CD4-positive, alpha-beta T cell treated with Interleukin-1 beta for 1 hour (primary cell): Measurements from ENCODE around the gene FCN2.

Experiments
- DNase-seq, 2 donors: peaks; one replicate each; pipeline ENCODE4 v3.0.0-alpha.2; 2020 to 2022

Gene FCN2

GRCh38 chr9:134889386-134890154 lies 9.0 kb downstream of the FCN2 start:
- DNase-seq: no peak

GRCh38 chr9:134890155-134890495 lies 9.5 kb downstream of the FCN2 start:
- DNase-seq: no peak

- DNase-seq: no peak
Observed at GRCh38 chr9:134891053-134891452, 10.4 kb downstream of the FCN2 start.

DNA sequence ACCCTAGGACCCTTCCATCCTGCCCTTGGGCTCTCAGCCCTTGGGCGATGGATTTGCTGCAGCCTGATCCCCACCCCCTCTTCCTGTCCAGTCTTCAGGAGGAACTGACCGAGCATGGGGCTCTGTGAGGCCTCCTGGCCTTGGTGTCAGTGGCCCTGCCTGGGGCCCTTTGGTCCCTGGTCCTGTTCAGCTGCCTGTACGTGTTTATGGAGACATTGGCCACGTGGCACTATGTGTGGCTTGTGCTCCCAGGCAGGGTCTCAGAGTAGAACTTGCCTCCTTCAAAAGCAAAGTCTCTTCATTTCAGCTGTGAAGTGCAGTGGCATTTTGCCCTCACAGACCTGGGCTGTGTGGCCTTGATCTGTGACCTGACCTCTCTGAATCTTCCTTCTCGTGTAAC lies 11.1 kb downstream of the FCN2 start:
- DNase-seq: no peak

DNA sequence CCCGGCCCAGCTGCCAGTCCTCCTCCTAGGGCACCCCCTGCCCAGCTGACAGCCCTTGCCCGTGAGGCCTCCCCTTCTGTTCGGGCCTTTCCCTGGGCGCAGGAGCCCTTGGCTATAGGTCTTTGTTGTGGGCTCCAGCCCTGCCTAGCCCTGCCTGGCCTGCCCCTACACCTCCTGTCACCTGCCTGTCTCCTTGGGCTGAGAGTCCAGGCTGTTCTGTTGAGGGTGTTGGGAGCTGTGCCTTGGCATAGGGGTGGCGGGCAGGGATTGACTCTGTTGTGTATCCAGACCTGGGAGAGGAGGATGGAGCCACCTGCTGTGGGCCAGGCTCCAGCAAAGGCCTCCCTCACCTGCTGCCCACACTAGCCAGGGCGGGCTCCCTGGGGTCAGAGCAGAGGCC lies 11.6 kb downstream of the FCN2 start:
- no peak for DNase-seq

DNA sequence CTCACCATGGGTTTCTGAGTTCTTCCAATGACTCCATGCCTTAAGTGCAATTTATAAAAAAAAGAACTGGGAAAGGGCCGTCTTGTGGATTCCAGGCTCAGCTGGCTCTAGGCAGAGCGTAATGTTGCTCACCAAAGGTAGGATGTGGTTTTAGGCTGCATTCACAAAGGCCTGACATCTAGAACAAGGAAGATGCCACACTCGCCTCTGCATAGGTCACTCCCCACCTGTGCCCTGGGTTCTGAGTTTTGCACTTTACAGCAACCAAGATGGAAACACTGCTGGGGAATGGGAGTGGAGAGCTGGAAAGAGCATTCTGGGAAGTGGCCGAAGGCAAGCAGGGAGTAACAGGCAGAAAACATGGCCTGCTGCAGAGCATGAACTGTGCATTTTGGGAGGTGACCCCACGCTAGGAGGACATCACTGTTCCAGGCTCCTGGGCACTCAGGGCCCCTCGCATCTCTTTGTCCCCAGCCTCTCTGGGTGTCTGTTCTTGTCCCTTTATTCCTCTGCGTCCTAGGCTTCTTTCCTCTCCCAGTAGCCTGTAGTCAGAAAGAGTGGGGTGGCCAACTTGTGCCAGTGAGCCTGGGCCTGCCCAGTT lies 12.3 kb downstream of the FCN2 start:
- DNase-seq: no peak

DNA sequence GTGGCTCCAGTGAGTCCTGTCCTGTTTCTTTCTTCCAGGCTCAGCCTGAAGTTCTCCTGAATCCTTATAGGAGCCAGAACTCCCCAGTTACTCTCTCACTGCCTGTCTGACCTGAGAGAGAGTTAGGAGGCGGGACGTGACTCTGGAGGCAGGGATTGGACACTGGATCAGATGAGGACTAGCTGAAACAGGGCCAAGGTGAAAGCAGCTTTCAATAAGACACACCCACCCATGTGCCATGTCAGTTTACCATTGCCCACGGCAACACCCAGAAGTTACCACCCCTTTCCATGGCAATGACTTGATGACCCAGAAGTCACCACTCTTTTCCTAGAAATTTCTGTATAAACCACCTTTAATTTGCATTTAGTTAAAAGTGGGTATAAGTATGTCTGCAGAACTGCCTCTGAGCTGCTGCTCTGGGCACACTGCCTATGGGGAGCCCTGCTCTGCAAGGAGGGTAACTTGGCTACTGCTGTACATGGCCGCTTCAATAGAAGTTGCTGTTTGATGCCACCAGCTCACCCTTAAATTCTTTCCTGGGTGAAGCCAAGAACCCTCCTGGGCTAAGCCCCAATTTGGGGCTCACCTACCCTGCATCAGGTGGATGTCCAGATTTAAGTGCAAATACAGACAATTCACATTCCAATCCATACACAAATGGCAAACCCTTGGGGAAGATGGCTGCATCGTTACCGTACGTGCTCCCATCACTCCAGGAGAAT lies 13.7 kb downstream of the FCN2 start:
- no peak for DNase-seq

DNA sequence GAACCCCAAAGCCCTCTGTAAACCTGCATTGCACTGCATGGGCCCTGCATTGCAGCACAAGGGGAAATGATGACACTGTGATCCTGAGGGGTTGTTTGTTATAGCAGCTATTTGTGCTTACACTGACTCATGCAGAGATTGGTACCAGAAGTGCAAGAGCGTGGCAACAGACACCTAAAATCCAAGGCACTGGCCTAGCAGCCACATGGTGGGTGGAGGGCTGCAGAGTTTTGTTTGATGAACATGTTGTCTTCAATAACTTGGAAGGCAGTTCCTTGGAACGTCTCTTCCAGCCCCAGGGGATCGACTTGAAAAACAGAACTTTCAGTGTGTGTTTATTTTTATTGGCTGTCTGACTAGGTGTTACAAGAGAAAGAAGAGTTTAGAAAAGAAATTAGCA lies 14.5 kb downstream of the FCN2 start:
- DNase-seq: no peak

- no peak for DNase-seq
Observed at GRCh38 chr9:134895567-134895907, 14.9 kb downstream of the FCN2 start.

DNA sequence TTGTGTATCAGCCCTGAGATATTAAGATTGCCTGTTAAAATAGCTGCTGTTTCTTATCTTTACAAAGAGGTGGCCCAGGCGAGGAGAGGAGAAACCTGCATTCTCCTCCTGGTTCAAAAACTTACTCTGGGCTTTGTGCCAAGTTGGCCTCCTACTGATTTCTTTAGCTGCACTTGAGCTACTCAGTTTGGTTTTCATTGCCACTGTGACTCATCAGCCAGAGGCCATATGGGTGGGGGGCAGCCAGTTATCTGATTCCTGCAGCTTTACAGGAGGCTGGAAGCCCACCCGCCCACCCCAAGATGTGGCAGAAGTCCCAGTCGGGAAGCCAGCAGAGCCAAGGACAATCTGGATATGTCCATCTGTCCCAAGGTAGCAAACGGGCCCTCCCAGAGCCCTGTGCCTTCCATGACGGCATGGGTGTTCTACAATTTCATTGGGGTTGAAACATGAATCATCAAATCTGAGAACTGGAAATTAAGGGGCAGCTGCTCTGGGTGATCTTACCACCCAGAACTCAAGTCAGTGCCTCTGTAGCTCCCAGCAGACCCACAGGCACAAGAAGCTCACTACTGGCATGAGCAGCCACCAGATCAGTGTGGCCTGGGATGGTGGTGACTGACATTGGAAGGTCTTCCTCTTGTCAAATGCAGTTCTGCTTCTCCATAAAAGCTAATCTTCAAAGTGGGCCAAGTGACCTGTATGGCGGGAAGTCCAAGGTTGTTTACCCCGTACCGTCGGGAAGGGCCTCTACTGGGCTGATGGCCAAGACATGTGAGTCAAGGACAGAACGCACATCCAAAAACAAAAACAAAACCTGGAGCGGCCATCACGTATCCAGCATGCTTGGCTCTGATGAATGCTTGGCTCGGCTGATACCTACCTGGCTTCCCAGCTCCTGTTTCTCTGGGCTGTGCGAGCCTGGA lies 15.6 kb downstream of the FCN2 start:
- DNase-seq: no peak

GRCh38 chr9:134896834-134897583 lies 16.4 kb downstream of the FCN2 start:
- no peak for DNase-seq

- DNase-seq: no peak
Observed at GRCh38 chr9:134897584-134898170, 17.1 kb downstream of the FCN2 start.

DNA sequence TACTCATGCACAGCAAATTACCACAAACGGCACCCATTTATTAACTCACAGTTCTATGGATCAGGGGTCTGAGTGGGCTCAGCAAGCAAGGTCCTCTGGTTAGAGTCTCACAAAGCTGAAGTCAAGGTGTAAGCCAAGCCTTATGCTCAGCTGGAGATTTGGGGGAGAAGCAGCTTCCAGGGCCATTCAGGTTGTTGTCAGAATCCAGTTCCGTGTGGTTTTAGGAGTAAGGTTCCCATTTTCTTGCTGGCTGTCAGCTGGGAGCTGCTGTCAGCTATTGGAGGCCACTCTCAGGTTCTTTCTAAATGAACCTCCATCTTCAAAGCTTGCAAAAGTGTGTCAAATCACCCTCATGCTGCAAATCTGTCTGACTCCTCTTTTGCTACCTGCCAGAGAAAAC lies 17.7 kb downstream of the FCN2 start:
- DNase-seq: no peak

- DNase-seq: no peak
Observed at GRCh38 chr9:134899168-134899567, 18.6 kb downstream of the FCN2 start.

GRCh38 chr9:134899818-134900217 lies 19.2 kb downstream of the FCN2 start:
- no peak for DNase-seq

- no peak for DNase-seq
Observed at GRCh38 chr9:134902936-134903335, 22.3 kb downstream of the FCN2 start.

- no peak for DNase-seq
Observed at GRCh38 chr9:134908524-134909309, 28.1 kb downstream of the FCN2 start.

DNA sequence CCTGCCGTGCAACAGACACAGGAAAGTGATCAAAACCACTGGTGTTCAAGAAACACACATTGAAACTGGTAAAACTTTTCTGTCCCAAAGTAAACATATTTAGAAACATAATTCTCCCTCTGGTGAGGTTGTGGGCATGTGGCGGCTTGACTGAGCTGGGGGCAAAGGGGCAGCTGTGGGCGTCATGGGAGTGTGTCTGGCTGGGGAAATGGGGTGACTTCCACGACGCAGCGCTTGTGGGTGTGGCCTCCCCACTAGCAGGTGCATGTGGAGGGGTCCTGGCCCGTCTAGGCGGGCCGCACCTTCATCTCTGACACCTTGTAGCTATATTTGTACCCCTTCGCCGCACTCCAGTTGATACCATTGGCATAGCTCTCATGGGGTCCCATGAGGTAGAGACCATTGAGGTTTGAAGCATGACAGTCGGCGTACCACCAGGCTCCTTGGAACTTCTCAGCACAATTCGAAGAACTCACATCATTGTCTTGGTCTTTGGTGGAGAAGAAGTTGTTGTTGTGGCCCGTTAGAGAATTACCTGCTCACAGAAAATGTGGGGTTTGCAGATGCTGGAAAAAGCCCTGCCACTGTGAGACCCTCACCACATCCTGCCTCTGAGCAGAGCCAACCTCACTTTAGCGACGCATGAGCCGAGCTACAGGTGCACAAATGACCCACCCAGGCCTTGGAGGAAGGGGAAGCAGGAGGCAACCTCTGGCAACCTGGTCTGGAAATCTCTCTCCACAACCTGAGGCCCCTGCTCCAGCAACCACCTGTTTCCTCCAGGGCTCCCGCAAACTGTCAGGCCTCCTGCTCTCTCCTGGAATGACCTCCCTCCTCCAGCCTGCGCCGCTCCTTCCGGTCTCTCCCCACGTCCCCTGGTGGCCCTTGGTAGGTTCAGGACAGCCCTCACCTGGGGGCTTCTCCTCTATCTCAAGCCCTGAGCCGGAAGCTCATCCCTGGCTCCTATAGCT lies 29.2 kb downstream of the FCN2 start:
- DNase-seq: no peak

GRCh38 chr9:134912126-134912840 lies 31.7 kb downstream of the FCN2 start:
- no peak for DNase-seq
